Fibroblast of mammary gland (primary cell): ENCODE data around the gene CDH4.
"Not testable (repeated sequence)": the region's sequence is repeated elsewhere in the genome, so short reads cannot be mapped to it uniquely, and the experiment has no call there.

Experiments
- DNase-seq: peaks from one replicate; pipeline ENCODE4 v3.0.0-alpha.2; 2010; ENCODE audit warnings: low read depth
- H3K4me3 ChIP-seq: 2 replicates; pipeline ENCODE4 v1.5.1; 2011; ENCODE audit warnings: low read depth, mild to moderate bottlenecking, low read length, moderate library complexity; ENCODE audit not compliant: control insufficient read depth
- TF ChIP-seq, protein P1 (sequence below): conservative IDR thresholded peaks from 2 replicates; pipeline ENCODE4 v1.5.1; 2011; ENCODE audit warnings: low read depth, low read length, inconsistent platforms; ENCODE audit not compliant: control insufficient read depth, insufficient read depth

Gene CDH4

DNA sequence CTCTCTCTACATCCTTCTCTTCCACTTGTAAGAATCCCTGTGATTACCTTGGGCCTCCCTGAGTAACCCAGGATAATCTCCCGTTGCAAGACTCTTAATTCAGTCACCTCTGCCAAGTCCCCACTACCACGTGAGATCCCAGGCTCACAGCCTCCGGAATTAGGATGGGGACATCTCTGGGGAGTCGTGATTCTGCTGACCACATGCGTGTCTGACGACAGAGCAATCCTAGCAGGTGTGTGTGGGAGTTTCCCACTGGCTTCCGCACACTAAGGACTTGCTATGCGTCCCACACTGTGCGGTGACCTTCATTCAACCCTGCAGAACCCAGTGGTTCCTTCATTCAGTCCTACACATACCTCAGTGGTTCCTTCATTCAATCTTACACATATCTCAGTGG, 11.9 kb downstream of the CDH4 start:
- DNase-seq = no peak
- TF ChIP-seq, protein P1, sequence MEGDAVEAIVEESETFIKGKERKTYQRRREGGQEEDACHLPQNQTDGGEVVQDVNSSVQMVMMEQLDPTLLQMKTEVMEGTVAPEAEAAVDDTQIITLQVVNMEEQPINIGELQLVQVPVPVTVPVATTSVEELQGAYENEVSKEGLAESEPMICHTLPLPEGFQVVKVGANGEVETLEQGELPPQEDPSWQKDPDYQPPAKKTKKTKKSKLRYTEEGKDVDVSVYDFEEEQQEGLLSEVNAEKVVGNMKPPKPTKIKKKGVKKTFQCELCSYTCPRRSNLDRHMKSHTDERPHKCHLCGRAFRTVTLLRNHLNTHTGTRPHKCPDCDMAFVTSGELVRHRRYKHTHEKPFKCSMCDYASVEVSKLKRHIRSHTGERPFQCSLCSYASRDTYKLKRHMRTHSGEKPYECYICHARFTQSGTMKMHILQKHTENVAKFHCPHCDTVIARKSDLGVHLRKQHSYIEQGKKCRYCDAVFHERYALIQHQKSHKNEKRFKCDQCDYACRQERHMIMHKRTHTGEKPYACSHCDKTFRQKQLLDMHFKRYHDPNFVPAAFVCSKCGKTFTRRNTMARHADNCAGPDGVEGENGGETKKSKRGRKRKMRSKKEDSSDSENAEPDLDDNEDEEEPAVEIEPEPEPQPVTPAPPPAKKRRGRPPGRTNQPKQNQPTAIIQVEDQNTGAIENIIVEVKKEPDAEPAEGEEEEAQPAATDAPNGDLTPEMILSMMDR = no peak
- H3K4me3 ChIP-seq = no peak overlapping the region

DNA sequence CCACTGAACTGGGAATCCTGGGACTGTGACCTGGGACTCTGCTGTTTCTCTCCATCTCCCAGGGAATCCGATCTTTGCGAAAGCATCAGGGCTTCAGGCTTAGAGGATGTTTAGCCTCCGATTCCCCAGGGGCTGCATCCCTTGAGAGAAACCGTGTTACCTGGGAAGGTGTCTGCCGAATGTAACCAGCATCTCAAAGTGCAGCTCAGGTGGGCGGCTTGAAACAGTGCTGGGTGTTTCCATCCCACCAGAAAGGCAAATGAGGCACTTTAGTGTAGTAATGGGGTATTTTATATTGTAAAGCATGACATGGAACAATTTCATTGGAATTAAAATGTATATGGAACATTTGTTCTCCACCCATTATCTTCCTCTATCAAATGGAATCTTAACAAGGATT, 15.2 kb downstream of the CDH4 start:
- DNase-seq = no peak
- no peak overlapping the region for H3K4me3 ChIP-seq
- TF ChIP-seq, protein P1 = no peak

DNA sequence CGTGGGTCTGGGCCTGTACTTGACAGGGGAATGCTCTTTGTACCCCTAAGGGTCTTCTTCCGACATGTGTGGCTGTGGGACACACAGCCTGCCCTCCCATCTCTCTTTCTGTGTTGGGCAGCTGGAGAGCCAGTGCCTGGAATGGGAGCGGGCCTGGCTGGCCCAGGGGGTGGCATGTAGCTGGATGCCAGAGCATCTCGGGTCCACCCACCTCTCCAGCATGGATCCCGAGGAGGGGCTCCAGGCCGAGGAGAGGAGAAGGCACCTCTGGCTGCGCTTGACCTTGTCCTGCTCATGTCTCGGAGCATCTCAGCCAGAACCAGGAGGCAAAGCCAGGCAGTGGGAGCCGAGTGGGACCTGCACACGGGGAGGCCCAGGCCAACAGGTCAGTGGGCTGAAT, 16.0 kb downstream of the CDH4 start:
- no peak overlapping the region for H3K4me3 ChIP-seq
- TF ChIP-seq, protein P1 = no peak
- no peak for DNase-seq

DNA sequence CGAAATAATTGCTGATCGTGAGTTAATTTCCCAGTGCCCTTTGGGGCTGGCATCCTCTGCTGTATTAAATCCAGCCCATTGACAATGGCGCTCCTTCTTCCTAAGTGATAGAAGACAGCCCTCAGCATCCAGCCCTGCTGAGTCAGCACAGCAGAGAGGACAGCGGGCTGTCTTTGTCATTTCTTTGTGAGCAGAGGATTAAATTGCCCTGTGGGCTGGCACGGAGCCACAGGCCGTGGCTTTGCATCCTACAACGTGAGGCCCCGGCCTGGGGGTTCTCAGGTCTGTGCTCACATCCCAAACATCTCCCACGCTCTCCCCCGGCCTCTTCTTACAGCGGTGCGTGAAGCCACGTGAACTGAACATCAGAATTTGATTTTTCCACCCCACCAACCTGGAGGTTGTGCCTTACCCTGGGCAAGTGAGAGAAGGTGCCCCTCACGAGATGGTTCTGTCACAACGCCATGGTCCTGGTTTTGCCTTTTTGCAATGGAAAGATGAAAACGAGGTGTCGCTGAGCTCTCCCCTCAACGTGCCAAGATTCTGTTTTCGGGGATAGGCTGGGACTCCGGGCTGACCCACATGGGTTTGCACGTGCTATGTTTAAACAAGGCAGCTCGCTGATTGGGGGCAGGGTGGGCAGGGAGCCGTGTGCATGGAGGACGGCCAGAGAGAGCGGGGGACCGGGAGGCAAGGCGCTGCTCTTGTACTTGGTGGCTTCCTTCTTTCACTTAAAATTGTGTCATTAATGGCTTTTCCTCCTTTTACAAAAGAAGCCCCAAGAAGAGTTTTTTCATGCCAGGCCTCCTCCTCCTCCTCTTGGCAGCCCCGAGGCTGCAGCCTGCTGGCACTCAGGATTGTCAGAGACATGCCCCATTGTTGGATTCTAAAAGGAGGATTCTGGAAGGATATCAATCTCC, 19.5 kb downstream of the CDH4 start:
- TF ChIP-seq, protein P1 = no peak
- no peak for DNase-seq

DNA sequence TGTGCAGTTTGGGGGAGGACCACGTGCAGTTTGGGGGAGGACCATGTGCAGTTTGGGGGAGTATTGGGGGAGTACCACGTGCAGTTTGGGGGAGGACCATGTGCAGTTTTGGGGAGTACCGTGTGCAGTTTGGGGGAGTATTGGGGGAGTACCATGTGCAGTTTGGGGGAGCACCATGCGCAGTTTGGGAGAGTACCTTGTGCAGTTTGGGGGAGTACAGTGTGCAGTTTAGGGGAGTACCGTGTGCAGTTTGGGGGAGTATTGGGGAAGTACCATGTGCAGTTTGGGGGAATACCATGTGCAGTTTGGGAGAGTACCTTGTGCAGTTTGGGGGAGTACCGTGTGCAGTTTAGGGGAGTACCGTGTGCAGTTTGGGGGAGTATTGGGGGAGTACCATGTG, 21.0 kb downstream of the CDH4 start:
- not testable (repeated sequence) for H3K4me3 ChIP-seq, DNase-seq

More for the DNA sequence above, 19.5 kb downstream of the CDH4 start:
- H3K4me3 ChIP-seq = no peak overlapping the region

DNA sequence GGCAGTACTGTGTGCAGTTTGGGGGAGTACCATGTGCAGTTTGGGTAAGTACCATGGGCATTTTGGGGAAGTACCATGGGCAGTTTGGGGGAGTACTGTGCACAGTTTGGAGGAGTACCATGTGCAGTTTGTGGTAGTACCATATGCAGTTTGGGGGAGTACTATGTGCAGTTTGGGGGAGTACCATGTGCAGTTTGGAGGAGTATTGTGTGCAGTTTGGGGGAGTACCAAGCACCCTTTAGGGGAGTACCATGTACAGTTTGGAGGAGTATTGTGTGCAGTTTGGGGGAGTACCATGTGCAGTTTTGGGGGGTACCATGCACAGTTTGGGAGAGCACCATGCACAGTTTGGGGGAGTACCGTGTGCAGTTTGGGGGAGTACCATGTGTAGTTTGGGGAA, 21.6 kb downstream of the CDH4 start:
- DNase-seq, H3K4me3 ChIP-seq: not testable (repeated sequence)

DNA sequence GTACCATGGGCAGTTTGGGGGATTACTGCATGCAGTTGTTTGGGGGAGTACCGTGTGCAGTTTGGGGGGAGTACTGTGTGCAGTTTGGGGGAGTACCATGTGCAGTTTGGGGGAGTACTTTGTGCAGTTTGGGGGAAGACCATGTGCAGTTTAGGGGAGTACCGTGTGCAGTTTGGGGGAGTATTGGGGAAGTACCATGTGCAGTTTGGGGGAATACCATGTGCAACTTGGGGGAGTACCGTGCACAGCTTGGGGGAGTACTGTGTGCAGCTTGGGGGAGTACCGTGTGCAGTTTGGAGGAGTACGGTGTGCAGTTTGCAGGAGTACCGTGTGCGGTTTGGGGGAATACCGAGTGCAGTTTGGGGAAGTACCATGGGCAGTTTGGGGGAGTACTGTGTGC, 22.3 kb downstream of the CDH4 start:
- TF ChIP-seq, protein P1 = no peak
- H3K4me3 ChIP-seq = no peak overlapping the region
- no peak for DNase-seq

DNA sequence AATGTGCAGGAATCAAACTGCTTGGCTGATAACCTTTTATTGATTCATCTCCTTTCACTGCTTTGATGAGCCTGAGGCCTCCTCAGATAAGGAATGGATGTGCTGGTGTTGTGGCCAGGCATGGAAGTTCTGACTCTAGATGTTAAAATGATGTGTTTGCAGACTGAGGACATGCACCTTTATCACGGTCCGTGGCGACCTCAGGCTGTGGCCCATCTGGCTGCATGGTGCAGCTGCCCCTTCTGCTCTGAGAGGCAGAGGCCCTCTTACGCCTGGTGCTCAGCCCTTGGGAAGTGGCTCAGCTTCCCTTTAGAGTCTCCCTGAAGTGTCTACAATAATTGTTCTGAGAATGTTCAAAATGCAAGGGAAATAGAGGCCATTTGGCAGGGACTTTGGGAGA, 26.2 kb downstream of the CDH4 start:
- TF ChIP-seq, protein P1 = no peak
- no peak overlapping the region for H3K4me3 ChIP-seq
- DNase-seq = no peak
